HG02970 (cell line): Measurements from ENCODE around the gene DMD.

Source experiments
- ATAC-seq: cut with Tn5 transposase; IDR thresholded peaks from one replicate; pipeline ENCODE4 v1.9.1; 2021; ENCODE audit warnings: mild to moderate bottlenecking, moderate library complexity, moderate number of reproducible peaks; ENCODE audit not compliant: unreplicated experiment, low FRiP score

The DMD gene

GRCh38 chrX:31123335-31123734, 2088.0 kb downstream of the DMD start:
- no peak for ATAC-seq

- no peak for ATAC-seq
Measured at GRCh38 chrX:31117266-31117665, 2094.1 kb downstream of the DMD start.

- ATAC-seq, result no peak
Measured at GRCh38 chrX:31115398-31115797, 2096.0 kb downstream of the DMD start.

GRCh38 chrX:31114858-31115257, 2096.5 kb downstream of the DMD start:
- ATAC-seq, result no peak

- ATAC-seq, result no peak
Measured at GRCh38 chrX:31112226-31112999, 2098.9 kb downstream of the DMD start.

- no peak for ATAC-seq
Measured at GRCh38 chrX:31110657-31111056, 2100.7 kb downstream of the DMD start.

GRCh38 chrX:31099536-31100090, 2111.7 kb downstream of the DMD start:
- ATAC-seq, result peak; percentile 78

- no peak for ATAC-seq
Measured at GRCh38 chrX:31098079-31098478, 2113.3 kb downstream of the DMD start.

- no peak for ATAC-seq
Measured at GRCh38 chrX:31093639-31093975, 2117.7 kb downstream of the DMD start.

- ATAC-seq, result no peak
Measured at GRCh38 chrX:31092970-31093638, 2118.2 kb downstream of the DMD start.

- no peak for ATAC-seq
Measured at GRCh38 chrX:31092476-31092875, 2118.9 kb downstream of the DMD start.

- no peak for ATAC-seq
Measured at GRCh38 chrX:31091819-31092218, 2119.5 kb downstream of the DMD start.

GRCh38 chrX:31074522-31074921, 2136.8 kb downstream of the DMD start:
- no peak for ATAC-seq

- no peak for ATAC-seq
Measured at GRCh38 chrX:31071725-31072124, 2139.6 kb downstream of the DMD start, which contains the start of gene FTHL17. Gene FTHL17 (minus strand): TSS chrX:31072041. CDS start chrX:31071953, 88 bp downstream.

GRCh38 chrX:31071262-31071661, 2140.1 kb downstream of the DMD start:
- no peak for ATAC-seq

- no peak for ATAC-seq
Measured at GRCh38 chrX:31070057-31070468, 2141.3 kb downstream of the DMD start.
